GM19099 (cell line): Measurements from ENCODE around the gene ARRB1.

Experiments used
- POLR2A ChIP-seq: IDR thresholded peaks from 3 replicates; pipeline ENCODE4 v1.6.1; 2011; ENCODE audit warnings: low read depth; ENCODE audit not compliant: insufficient read length; ENCODE audit errors: extremely low read depth

Gene ARRB1

DNA sequence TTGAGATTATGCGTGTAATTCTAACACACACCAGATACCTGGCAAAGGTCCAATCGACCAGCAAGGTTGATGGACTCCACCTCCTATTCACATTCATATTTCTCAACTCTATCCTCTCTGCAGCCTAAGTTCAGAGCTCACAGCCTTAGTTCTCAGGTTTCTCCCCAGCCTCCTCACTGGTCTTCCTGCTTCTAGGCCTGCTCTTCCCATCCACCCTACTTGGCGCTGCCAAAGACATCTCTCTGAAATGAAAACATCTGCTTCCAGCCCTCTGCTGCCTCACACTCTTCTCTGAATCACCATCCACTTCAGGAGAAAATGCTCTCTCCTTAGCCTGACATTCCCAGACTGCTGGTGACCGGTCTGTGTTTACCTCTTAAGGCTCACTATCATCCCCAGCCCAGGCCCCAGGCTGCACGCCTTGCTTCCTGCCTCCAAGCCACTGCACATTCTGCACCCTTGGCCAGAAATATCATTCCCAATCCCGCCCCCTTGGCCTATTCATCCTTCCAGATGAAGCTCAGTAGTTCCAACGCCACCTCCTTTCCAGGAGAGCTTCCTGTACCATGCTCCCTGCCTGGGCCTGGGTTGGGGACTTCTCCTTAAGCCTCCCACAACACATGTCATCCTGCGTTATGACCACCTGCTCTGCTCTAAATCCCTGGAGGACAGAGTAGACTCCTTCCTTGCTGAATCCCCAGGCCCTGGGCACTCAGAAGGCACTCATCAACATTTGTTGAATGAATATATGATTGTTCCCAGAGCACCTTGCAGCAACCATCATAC, 3.5 kb downstream of the ARRB1 start:
- no peak for TF ChIP-seq POLR2A

DNA sequence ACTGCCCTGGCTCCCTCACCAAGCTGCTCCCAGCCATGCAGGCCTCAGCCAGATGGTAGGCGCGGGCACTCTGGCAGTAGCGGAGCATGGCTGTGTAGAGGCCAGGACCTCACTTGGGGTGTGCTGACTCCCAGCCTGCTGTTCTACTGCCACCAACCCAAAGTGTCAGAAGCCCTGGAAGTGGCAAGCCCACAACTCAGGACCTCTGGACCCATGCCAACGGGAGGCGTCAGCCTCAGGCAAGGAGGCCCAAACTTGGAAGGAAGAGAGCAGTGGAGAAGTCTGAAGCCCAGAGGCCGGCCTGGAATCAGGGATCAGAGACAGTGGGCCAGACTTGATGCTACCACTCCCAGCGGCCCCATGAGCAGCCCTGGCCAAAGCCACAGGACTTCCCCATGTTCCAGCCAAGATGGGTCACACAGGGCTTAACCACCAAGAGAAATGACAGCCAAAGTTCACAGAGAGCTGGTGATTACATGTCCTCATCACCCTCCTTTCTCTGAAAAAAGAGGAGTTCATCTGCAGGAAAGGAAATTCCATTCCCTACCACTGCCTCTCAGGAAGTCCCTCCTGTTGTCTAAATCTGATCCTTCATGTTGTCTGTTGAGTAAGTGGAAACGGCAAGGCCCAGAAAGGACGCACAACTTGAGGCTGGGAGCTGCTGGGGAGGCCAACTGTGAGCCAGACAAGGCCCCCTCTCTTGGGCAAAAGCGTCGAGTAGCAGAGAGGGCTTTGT, 4.4 kb downstream of the ARRB1 start:
- TF ChIP-seq POLR2A = no peak

DNA sequence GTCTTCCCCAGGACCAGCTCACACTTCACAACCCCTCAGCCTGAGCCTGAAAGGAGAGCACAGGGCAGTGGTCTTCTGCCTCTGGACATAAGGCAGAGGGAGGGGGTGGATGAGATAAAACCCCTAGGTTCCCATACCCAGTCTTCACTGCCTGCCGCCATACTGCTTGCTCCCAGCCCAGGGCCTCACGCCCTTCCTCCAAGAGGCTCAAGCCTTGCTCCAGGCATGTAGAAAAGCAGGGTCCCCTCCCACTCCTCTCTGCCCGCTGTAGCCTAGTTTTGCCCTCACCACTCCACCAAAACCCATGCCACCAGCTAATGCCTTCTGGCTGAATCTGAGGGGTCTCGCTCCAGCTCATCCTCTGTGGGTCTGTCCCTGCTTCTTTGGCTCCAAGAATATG, 5.2 kb downstream of the ARRB1 start:
- TF ChIP-seq POLR2A = no peak

DNA sequence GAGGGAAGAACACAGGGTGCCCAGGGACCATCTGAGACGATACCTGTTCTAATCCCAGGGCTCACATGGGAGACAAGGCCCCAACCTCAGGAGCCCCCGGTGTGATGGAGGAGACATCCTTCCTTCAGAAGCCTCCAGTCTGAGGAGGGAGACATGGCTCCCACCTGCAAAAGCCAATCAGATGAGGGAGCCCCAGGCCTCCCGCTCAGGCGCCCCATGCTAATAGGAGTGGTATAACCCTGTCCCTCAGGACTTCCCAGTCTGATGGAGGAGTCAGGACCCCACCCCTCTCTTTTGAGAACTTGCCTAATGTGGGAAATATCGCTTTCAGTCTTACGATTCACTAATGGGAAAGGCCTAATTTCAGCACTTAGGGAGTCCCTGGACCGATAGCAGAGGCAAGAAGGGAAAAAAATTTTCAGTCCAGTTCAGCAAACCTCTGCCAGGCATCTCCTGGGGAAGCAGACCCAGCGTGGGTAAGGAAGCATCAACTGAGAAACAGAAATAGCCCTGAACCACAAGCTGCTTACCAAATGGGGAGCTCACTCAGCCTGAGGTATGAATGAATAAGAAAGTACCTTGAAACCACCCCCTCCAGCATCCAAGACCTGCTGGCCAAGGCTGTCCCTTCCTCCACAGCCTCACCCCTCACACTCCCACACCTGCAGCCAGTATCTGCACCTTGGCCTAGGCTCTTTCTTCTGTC, 5.9 kb downstream of the ARRB1 start:
- TF ChIP-seq POLR2A = no peak

DNA sequence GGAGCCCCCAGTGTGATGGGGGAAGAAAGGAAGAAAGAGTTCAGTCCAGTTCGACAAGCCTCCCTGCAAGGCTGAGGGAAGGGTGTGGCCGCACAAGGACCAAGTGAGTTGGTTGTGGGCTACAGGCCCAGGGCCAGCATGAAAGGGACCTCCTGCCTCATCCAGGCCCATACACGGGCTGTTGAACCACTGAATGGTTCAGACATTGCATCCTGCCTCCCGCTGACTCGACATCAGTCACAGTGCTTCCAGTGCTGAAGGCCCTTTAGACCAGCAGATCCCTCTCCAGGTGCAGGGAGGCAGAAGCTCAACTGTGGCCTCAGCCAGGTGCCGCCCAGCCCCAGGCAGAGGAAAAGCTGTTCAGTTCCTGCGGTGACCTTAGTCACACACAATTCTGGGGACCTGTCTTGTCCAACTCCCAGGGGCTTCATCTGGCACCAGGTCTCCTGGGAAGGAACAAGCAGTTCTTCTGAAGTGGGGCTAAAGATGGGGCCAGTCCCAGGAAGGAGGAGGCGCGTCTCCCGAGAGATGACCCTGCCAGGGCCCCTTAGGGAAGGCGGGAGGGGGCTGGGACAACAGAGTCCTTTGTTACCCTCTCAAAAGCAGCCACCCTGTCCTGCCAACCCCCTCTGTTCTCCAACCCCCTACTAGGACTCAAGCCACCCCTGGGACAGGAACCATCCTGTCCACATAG, 6.6 kb downstream of the ARRB1 start:
- TF ChIP-seq POLR2A = no peak

DNA sequence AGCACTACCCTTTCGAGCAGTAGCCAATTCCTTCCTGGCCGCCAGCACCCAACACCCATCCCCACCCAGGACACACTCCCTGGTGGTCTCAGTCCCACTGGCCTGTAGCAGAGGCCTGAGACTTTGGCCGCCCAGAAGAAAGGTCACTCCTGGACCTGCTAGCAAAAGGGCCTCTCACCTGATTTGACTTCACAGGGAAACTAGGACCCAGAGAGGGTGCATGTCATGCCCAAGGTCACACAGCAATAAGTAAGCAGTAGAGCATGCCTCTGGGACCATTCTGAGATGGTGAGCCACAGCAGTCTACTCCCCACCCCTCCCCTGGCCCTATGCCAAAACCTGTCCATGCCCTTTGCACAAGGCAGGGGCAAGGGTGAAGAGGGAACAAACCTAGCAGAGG, 7.3 kb downstream of the ARRB1 start:
- no peak for TF ChIP-seq POLR2A

DNA sequence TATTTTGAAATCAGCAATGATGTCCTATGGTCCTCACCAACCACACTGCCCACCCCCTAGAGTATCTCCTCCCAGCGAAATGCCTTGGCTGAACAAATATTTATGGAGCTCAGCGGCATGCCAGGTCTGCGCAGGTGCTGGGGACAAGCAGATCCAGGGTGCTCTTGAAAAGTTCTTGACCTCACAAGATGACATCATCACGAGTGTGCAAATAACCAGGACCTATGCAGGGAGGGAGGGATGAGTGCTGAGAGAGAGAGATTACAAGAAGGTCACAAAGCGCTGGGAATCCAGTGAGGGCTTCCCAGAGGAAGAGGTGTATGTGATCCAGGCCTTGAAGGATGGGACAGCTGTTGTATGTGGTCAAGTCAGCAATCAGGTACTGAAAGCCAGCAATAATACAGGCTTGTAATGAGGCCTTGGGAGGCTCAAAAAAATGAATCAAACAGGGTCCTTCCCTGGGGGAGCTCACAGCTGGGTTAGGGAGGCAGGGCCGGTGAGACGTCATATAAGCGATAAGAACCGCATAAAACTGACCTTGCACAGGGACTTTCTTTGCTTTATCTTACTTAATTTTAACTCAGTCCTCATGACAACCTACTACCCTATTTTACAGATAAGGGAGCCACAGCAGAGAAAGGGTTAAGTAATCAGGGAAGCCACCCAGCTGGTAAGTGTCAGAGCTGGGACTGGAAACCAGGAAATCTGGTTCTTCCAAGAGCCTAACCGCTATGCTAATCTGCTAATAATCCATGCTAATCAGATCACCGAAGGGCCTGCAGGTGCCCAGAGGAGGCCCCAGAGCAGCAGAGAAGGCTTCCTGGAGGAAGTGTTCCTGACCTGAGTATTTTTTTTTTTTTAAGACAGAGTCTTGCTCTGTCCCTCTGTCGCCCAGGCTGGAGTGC, 8.2 kb downstream of the ARRB1 start:
- no peak for TF ChIP-seq POLR2A

DNA sequence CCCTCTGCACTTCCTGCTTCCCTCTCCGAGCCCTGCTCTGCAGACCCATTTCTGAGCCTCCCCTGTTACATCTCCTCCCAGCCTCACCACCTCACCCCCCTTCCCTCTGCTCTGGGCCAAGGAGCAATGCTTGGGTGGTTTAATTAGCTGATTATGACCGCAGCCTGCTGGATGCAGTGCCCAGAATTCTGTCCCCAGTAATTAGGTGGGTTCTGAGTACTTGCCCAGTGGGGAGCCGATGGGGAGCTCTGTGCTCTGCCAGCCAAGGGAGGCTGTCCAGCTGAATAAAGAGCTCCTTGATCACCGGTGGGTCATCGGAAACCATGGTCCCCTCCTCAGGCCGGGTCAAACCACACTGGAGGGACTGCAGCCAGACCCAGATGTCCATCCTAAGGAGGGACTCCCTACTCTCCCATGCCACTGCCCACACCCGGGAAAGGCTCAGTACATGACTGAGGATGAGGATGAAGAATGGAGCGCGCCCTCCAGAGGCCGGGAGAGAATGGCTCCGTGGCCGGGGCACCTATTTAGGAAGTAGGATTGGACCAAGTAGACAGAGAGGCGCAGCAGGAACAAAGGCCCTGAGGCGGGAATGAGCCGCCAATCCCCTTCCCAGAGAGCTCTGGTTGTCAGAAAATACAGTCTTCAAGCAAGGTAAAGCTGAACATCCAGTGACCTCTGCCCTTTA, 9.1 kb downstream of the ARRB1 start:
- TF ChIP-seq POLR2A = no peak

DNA sequence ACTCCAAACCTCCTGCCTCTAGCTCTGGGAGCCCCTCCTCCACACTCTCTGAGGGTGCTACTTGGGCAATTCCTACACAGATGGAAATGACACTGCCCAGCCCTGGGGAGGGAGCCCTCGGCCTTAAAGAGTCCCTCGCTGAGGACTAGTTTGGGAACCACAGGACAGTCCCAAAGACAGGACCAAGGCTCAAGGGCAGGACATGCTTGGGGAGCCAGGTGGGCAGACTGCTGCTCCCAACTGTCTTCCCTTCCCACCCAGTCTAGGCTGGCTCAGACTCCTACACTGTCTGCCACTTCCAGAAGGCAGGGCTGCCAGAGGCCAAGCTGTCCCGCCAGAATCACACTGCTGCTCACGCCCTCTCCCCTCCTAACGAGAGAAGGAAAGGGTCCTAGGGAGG, 9.8 kb downstream of the ARRB1 start:
- TF ChIP-seq POLR2A = no peak

DNA sequence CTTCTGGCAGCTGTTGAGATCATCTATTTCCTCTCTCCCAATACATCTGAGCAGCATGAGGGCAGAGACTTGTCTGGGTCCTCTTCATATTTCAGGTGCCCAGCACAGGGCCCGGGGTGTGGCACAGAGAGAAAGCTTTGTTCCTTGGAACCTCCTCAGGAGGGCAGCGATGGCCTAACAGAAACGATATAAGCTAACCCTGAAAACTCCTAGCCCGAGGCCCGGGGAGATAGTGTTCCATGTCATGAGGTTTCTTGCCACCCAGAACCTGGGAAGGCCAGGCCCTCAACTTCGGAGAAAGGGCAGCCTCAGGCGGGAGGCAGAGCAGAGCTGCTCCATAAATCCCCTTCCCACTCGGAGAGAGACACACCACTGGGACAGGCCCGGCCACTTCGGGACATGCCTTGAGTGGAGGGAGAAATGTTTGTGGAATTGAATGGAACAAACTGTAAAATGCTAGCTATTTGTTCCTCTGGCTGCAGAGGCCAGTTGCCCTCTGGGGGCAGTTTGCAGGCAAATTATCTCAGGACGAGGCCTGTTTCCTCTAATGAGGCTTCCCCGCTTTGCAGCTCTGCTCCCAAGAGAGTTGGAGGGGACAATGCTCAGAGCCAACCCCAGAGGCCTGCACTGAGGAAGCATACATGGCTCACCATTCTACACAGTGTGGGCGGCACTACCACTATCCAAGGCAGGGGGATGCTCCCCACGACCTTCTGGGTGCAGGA, 11.6 kb downstream of the ARRB1 start:
- no peak for TF ChIP-seq POLR2A

DNA sequence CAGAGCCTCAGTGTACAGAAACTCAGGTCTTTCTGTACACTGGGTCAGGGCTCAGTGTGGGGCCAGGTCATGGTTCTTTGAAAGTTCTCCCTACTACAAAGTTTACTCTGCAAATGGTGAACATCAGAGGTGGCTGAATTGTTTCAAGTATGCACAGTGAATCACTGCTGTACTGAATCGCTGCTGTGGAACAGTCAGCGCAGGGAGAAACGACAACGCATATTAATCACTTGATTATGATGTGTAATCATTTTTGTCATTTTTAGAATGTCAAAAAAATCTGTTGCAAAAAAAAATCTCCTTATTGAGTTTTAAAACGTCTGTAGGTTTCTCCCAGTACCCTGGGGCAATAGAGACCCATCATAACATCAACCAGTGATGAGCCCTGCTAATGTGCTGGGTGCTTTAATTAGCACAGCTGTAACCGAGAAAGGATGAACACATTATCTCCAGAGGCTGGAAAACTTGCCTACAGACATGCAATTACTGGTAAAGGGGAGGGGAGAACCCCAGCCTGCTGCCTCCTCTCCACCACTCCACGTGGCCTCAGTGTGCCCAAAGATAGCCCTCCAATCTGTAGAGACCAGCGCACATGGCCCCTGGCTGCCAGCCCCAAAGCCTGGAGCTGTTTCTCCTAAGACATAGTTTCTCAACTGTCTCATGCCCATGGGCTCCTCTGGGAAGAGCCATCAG, 12.8 kb downstream of the ARRB1 start:
- no peak for TF ChIP-seq POLR2A

DNA sequence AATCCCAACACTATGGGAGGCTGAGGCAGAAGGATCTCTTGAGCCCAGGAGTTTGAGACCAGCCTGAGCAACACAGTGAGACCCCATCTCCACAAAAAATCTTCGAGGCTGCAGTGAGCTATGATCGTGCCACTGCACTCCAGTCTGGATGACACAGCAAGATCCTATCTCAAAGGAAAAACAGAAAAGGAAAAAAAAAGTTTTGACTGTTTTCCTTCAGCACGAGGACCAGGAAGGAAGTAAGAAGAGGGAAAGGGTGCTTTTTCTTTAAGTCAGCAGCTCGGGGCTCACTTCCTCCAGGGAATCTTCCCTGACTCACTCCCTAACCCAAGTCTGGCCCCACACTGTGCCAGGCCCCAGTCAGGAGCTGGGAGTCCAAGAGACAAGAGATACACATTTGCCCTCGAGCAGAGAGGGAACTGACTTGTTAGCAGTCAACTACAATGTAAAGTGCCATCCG, 14.2 kb downstream of the ARRB1 start:
- no peak for TF ChIP-seq POLR2A

DNA sequence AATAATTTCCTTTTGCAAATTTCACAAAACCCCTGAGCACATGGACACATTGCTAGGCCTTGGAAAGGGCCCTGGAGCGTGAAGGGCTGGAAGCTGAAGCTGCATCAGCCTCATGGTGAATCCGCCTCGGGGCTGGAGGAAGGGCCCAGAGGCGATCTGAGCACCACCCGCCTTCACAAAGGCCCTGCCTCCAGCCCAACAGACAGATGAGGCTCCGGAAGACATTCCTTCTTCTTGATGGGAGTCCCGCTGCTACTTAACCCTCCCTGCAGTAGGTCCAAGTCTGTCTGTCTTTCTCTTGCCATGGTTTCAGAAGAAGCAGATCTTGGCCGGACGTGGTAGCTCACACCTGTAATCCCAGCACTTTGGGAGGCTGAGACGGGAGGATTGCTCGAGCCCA, 16.5 kb downstream of the ARRB1 start:
- no peak for TF ChIP-seq POLR2A

DNA sequence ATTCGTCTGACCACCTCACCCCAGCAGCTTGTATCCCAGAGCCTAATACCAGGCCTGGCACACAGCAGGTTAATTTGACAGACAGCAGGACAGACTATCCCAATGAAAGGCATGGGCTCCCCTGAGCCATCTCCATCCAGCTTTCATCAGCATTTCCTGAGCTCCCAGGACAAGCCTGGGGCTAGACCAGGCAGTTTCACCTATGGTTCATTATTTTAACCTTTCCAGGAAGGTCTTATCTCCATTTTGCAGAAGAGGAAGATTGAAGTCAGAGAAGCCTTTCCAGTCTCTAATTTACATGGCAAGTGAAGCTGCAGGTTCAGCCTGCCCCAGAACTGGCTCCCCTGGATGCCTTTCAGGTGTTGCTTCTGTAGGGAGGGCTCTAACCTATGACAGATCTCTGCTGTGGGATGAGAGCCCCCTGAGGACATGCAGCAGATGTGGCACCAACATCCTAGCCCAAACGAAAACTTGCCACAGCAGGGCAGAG, 17.0 kb downstream of the ARRB1 start:
- no peak for TF ChIP-seq POLR2A
